ENCODE data around the gene S100Z. TPM values are rescaled to one million over a fixed set of nuclear protein-coding genes. Genes with fewer than 3 reads are reported as not detected.
"Not testable (repeated sequence)": the region's sequence is repeated elsewhere in the genome, so short reads cannot be mapped to it uniquely, and the experiment has no call there.

The S100Z gene
- total and polyA plus RNA-seq, 11 donors, result 0.29 to 0.59 TPM; not detected in 9

DNA sequence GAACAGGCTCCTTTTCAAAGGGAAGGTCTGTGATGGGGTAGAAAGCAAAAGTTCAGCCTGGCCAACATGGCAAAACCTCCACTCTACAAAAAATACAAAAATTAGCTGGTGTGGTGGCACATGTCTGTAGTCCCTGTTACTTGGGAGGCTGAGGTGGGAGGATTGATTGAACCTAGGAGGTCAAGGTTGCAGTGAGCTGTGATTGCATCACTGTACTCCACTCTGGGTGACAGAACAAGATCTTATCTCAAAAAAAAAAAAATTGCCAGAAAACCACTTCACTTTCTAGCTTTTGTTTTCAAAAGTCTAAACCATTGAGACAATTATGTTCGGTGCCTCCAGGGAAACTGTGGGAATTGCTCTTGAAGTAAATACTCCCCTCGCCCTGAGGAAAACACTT is 43.5 kb downstream of the S100Z start:
- Histone ChIP-seq H3K27ac (no peak overlapping the region), H3K4me1 (no peaks in the 10 kb centered on the region), H3K4me3 (no peak overlapping the region), H3K27me3 (no peaks in the 10 kb centered on the region), H3K9me3 (peaks cover 0 to 15% (median 0%) of the 10 kb centered on the region in 12 donors), H3K36me3 (no peaks in the 10 kb centered on the region)
- ATAC-seq (no peak), DNase-seq (no peak)
- no peak for TF ChIP-seq CTCF (IDR thresholded peaks at IDR 0.05)
- intact Hi-C loops (cut with DNase I), result no loop called here
- WGBS, 4 donors, result 80 to 89% (median 86%) methylated on average over 2 of the region's 2 CpGs

GRCh38 chr5:76896196-76896595 is 46.4 kb downstream of the S100Z start:
- H3K27me3 ChIP-seq, result no peaks in the 10 kb centered on the region
- TF ChIP-seq CTCF (IDR thresholded peaks at IDR 0.05), result no peak
- no peak for TF ChIP-seq POLR2A (IDR thresholded peaks at IDR 0.05)
- H3K4me3 ChIP-seq, result no peak overlapping the region
- H3K4me1 ChIP-seq, result no peaks in the 10 kb centered on the region
- DNase-seq (no peak), ATAC-seq (no peak)
- no peak overlapping the region for H3K27ac ChIP-seq
- intact Hi-C loops (cut with DNase I), result no loop called here
- 95 to 98% (median 97%) methylated on average over 2 of the region's 2 CpGs for WGBS, 4 donors
- no peaks in the 10 kb centered on the region for H3K36me3 ChIP-seq
- peaks cover 0 to 39% (median 10%) of the 10 kb centered on the region in 12 donors for H3K9me3 ChIP-seq

DNA sequence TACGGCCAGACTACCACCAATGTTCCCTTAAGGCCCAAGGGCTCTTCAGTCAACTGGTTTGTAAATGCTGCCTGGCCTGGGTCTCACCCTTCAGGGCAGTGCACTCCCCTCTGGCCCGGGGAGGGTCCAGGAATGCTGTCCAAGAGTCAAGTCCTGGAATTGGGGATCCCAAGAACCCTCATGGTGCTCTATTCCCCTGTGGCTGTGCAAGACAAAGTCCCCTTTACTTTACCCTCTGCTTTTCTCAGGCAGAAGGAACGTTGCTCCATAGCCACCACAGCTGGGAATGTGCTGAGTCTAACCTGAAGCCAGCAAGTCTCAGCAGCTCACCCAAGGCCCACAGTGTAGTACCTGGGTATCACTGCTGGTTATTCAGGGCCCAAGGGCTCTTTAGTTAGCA is 51.7 kb downstream of the S100Z start:
- H3K36me3 ChIP-seq, result no peaks in the 10 kb centered on the region
- peaks cover 0 to 46% (median 16%) of the 10 kb centered on the region in 12 donors for H3K9me3 ChIP-seq
- H3K27ac ChIP-seq, result no peak overlapping the region
- DNase-seq (no peak), ATAC-seq (no peak)
- H3K4me1 ChIP-seq, result no peaks in the 10 kb centered on the region
- no peak overlapping the region for H3K4me3 ChIP-seq
- intact Hi-C loops (cut with DNase I), result no loop called here
- WGBS, 4 donors, result 69 to 82% (median 74%) methylated on average over 3 of the region's 3 CpGs
- no peak for TF ChIP-seq CTCF (IDR thresholded peaks at IDR 0.05)
- no peak for TF ChIP-seq POLR2A (IDR thresholded peaks at IDR 0.05)
- H3K27me3 ChIP-seq, result no peaks in the 10 kb centered on the region

GRCh38 chr5:76908166-76908565 is 58.4 kb downstream of the S100Z start:
- H3K27ac ChIP-seq, result no peak overlapping the region
- no peak for TF ChIP-seq CTCF (IDR thresholded peaks at IDR 0.05)
- no peak for TF ChIP-seq POLR2A (IDR thresholded peaks at IDR 0.05)
- no peaks in the 10 kb centered on the region for H3K36me3 ChIP-seq
- intact Hi-C loops (cut with DNase I), result no loop called here
- WGBS, 4 donors, result 83 to 93% (median 93%) methylated on average over 7 of the region's 7 CpGs
- H3K27me3 ChIP-seq, result no peaks in the 10 kb centered on the region
- peaks cover 0 to 4% (median 0%) of the 10 kb centered on the region in 12 donors for H3K4me1 ChIP-seq
- no peak for ATAC-seq
- H3K4me3 ChIP-seq, result no peak overlapping the region
- no peak for DNase-seq
- H3K9me3 ChIP-seq, result peaks cover 0 to 5% (median 0%) of the 10 kb centered on the region in 12 donors

DNA sequence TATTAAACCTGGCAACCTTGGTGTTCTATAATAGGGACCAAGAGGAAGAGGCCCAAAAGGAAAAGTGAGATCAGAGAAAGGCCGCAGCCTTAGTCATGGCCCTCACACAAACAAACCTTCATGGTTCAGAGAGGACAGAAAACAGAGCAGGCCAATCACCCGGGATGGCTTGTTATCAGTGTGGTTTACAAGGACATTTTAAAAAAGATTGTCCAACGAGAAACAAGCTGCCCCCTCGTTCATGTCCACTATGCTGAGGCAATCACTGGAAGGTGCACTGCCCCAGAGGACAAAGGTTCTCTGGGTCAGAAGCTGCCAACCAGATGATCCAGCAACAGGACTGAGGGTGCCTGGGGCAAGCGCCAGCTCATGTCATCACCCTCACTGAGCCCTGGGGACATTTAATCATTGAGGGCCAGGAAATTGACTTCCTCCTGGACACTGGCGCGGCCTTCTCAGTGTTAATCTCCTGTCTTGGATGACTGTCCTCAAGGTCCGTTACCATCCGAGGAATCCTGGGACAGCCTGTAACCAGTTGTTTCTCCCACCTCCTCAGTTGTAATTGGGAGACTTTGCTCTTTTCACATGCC is 60.6 kb downstream of the S100Z start:
- H3K4me1 ChIP-seq; H3K27me3 ChIP-seq; ATAC-seq; H3K4me3 ChIP-seq; intact Hi-C loops (cut with DNase I); H3K36me3 ChIP-seq; H3K9me3 ChIP-seq; DNase-seq; H3K27ac ChIP-seq: not testable (repeated sequence)
- 57 to 74% (median 68%) methylated on average over 9 of the region's 9 CpGs for WGBS, 4 donors

DNA sequence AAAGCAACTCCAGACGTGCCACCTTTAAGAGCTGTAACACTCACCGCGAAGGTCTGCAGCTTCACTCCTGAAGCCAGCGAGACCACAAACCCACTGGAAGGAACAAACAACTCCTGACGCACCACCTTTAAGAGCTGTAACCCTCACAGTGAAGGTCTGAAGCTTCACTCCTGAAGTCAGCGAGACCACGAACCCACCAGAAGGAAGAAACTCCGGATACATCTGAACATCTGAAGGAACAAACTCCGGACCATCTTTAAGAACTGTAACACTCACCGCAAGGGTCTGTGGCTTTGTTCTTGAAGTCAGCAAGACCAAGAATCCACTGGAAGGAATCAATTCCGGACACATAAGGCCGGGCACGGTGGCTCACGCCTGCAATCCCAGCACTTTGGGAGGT is 64.9 kb downstream of the S100Z start:
- intact Hi-C loops (cut with DNase I); H3K27ac ChIP-seq; H3K4me3 ChIP-seq; H3K27me3 ChIP-seq; ATAC-seq; DNase-seq; H3K36me3 ChIP-seq; H3K4me1 ChIP-seq: not testable (repeated sequence)
- H3K9me3 ChIP-seq, result peaks cover 0 to 12% (median 0%) of the 10 kb centered on the region in 12 donors
- WGBS, 4 donors, result 86 to 96% (median 87%) methylated on average over 14 of the region's 14 CpGs

All from heart left ventricle (tissue), 16 donors.